GM21717 (cell line): ENCODE measurements around the gene PPP4R1.
"Not testable (repeated sequence)": the region's sequence is repeated elsewhere in the genome, so short reads cannot be mapped to it uniquely, and the experiment has no call there.

ENCODE experiments used
- ATAC-seq: cut with Tn5 transposase; IDR thresholded peaks from one replicate; pipeline ENCODE4 v1.9.1; 2021; ENCODE audit warnings: mild to moderate bottlenecking, moderate library complexity; ENCODE audit not compliant: unreplicated experiment

Gene PPP4R1

DNA sequence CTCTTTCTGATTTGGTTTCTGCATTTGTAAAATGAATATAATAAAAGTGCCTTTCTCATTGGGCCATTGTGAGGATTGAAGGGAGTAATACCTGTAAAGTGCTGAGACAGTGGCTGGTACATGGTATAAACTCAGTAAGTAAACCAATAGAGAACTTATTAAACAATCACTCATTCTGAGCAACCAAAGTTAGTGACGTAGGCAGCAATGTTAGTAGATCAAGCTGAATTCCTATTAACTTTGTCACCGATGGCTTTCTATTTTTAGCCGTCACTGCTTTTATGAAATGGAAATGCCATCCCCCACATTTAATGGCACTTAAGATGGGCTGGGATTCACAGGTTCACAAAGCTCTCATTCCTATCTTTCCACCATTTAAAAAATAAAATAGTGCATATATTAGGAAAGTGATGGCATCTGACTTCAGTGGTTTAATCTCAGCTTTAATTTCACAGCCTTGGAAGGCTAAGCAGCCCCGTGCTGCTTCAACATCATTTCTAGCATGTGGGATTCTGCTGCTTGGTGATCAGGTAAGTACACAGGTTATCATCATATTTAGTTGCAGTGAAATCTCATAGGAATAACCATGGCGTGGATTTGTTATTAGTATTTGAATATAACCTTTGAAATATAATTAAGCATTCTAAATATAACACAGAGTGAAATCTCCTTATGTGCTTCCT lies 17.6 kb upstream of the PPP4R1 start:
- no peak for ATAC-seq

DNA sequence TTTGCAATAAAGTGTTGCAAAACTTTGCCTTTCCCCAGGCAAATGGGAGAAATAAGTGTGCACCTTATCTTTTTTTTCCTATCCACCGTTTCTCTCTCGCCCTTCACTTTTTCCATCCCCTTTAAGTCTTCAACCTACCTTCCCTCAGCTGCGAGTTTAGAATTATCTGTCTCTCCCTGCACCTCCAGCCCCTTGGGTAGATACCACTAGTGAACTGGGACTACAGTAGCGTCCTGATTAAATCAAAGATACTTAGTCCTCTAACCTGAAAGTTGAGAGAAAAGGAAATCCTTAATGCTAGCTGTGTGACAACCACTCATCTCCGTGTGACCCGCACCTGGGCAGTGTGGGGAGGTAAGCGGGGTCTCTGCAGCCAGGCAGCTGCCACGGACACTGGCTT lies 16.1 kb upstream of the PPP4R1 start:
- no peak for ATAC-seq

GRCh38 chr18:9629709-9630108 lies 15.3 kb upstream of the PPP4R1 start:
- ATAC-seq = no peak

DNA sequence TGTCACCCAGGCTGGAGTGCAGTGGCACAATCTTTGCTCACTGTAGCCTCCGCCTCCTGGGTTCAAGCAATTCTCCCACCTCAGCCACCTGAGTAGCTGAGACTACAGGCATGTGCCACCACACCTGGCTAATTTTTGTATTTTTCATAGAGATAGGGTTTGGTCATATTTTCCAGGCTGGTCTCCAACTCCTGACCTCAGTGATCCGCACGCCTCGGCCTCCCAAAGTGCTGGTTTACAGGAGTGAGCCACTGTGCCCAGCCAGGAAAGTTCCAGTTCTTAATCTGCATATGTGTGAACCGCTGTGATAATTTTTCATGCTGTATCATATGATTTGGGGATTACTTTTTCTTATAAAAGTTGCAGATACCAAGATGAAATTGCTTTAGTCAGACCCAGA lies 14.6 kb upstream of the PPP4R1 start:
- ATAC-seq = no peak

- ATAC-seq = no peak
Measured at GRCh38 chr18:9627642-9628041, 13.3 kb upstream of the PPP4R1 start.

DNA sequence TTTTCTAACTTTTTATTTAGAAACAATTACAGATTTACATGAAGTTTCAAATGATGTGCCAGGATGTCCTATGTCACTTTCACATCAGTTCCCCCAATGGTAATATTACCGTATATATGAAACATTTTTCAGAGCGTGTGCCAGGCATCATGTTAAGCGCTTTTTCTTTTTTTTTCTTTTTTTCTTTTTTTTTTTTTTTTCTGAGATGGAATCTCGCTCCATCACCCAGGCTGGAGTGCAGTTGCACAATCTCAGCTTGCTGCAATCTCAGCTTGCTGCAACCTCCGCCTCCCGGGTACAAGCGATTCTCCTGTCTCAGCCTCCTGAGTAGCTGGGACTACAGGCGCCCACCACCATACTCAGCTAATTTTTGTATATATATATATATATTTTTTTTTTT lies 5.6 kb upstream of the PPP4R1 start:
- no peak for ATAC-seq

GRCh38 chr18:9619545-9619944 lies 5.2 kb upstream of the PPP4R1 start:
- ATAC-seq = no peak

DNA sequence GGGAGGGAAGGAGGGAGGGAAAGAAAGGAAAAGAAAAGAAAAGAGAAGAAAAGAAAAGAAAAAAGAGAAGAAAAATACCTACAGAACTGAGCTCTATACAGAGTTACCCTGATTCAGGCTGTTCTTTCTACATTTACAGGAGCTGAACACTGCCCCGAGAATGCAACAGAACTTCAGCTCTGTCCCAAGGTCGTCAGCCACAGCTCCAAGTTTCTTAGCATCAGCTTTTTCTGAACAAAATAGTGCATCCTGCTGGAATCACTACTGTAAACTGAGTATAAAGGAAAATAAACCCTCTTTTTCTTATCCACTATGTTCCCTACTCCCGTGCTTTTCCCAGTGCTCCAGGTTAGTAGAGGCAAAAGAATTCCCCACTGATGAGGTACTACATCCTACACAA lies 4.7 kb upstream of the PPP4R1 start:
- no peak for ATAC-seq

- ATAC-seq = no peak
Measured at GRCh38 chr18:9617006-9617542, 2.7 kb upstream of the PPP4R1 start.

GRCh38 chr18:9616049-9616448 lies 1.7 kb upstream of the PPP4R1 start:
- ATAC-seq = no peak

DNA sequence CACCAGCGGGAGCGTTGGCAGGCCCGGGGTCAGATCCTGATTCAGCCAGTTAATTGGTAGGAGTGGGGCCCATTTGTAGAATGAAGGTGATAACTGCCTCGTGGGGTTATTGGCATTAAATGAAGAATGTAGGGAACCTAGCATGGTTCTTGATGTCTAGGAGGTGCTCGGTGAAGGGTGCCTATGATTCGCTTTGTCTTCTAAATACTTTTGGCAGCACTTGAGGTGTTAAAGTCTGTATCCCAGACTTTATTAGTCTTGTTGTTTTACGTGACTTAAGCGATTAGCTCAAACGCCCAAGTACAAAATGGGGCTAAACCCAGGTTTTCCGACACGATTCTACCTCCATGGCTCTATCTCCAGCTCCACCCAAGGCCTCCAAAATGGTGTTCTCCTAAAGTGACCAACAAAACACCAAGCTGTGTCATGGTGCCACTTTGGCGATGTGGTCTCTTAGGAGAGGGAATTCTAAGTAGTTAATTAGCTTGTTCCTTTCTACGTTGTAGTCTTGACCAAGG lies 980 bp upstream of the PPP4R1 start:
- no peak for ATAC-seq

- ATAC-seq = peak; percentile 25
Measured at GRCh38 chr18:9613550-9614400, 584 bp downstream of the PPP4R1 start.

DNA sequence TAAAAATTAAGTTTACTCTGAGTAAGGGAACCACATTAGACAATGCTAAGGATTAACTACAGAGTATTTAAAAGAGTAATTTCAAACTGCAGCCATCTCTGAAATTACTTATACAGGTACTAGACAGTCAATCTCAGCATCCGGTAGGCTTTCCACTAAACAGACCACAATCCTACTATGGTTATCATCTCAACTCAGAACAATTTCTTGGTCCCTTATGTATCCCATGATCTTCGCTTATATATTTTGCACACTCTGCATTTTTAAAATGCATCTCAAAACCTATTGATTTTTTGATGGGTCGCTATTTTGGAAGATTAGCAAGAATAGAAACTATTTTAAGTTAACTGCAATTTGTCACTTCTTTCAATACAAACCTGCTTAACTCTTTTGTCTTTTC lies 1.4 kb downstream of the PPP4R1 start:
- ATAC-seq = no peak

DNA sequence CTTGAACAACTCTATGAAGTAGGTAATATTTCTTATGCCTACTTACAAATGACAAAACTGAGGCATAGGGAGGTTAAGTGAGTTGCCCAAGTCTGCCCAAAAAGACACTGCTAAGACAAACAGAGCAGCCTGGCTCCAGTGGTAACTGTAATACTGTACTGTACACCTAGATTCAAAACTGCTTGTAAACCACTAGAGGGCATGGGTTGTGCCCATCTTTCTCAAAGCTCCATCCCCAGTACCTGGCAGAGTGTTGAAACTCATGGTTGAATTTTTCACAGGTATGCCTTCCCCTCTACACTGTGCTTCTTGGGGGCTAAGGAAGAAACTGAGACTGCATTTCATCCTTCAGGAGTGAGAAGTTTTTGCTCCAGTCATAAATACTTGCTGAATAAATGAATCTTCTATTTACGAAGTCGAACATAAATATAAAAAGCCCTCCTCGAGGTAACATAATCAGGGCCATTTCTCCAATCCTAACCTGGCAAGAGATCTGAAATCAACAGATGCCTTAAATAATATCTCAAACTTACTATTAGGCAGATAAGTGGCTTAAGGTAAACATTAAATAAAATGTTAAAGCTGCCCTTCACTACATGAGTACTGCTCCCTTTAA lies 2.0 kb downstream of the PPP4R1 start:
- ATAC-seq = no peak

DNA sequence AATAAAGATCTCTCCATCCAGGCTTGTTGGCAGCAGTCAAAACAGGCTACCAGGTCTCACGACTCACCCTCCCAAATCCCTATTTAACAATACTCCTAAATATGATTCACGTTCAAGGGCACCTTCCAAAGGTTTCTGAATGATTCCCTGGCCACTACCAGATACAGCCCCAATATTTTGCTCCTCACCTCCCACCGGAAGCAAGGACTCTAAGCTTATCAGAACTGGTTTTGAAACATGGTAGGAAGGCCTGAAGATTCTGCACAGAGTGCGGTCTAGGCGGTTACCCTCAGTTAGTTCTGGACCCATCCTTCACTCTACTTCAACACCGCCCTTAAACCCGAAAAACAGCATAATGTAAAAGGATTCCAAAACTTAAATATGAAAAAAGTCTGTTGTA lies 5.2 kb downstream of the PPP4R1 start:
- no peak for ATAC-seq

GRCh38 chr18:9608728-9609127 lies 5.6 kb downstream of the PPP4R1 start:
- no peak for ATAC-seq

- ATAC-seq = no peak
Measured at GRCh38 chr18:9608298-9608697, 6.1 kb downstream of the PPP4R1 start.

GRCh38 chr18:9607111-9607510 lies 7.2 kb downstream of the PPP4R1 start:
- ATAC-seq = not testable (repeated sequence)

GRCh38 chr18:9606039-9606438 lies 8.3 kb downstream of the PPP4R1 start:
- no peak for ATAC-seq

DNA sequence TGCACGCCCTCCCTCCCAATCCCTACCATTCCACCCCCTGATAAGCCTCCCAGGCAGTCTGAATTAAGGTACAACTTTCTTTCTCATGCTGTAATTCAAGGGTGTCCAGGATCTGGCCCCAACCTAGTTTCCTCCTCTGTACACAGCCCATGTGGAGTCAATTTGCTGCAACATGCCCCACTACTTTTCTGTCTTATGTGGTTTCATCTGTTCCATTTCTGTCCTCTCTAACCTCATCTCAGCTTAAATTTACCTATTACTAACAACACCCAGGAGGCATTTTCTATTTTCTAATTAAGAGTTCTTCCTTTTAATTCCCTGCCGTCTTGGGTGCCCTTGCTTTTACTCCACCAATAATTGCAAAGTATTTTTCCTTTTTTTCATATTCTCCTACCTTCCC lies 10.0 kb downstream of the PPP4R1 start:
- no peak for ATAC-seq

GRCh38 chr18:9599328-9599727 lies 15.0 kb downstream of the PPP4R1 start:
- ATAC-seq = no peak

- no peak for ATAC-seq
Measured at GRCh38 chr18:9597609-9598008, 16.8 kb downstream of the PPP4R1 start.
